HG02973 (cell line): Measurements from ENCODE around the gene POPDC2.

Experiments
- ATAC-seq: cut with Tn5 transposase; IDR thresholded peaks from one replicate; pipeline ENCODE4 v1.9.1; 2021; ENCODE audit warnings: moderate library complexity; ENCODE audit not compliant: unreplicated experiment

The POPDC2 gene

DNA sequence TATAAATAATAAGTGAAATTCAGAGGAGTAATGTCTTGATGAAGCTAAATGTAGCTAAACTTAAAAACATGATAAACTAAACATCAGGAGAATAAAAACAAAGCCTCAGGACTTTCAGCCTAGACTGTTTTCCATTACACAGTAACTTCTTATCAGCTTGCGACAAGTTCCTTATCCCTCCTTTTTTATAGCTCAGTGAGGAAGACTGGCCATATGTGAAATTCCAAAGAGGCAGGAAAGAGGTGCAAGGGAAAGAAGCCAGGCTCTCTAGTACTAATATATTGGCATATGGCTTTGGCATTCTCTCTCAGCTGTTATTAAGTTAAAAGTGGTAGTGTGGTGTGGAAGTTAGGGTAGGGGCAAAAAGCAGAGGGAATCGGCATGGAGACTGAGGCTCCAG, 12.4 kb upstream of the POPDC2 start:
- no peak for ATAC-seq

DNA sequence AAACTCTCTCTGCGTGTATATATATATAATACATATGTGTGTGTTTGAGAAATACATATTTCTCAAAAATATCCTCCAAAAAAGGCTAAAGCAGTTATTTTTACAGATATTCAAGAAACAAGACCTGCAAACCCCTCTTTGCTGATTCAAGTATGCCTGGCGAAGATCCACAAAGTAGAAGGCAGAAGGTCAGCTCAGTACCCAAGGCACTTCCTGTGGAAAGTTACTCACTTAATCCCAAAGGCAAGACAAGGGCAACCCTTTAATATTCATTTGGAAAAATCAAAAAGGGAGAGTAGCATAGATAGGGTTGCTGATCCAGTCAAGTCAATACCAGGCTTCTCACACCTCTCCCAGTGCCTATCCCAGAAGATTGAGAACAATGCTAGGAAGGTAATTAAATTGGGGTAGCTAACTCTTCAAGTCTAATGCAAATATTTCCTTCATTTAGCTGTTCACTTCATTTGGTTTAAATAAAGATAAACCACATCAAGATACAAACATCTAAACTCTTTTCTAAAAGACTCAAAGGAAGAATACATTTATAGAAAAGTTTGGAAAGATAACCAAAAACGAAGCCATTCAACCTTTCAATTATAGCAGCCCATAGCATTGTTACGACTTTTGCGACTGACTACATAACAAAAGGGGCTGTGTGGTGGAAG, 9.6 kb upstream of the POPDC2 start:
- ATAC-seq, result no peak

DNA sequence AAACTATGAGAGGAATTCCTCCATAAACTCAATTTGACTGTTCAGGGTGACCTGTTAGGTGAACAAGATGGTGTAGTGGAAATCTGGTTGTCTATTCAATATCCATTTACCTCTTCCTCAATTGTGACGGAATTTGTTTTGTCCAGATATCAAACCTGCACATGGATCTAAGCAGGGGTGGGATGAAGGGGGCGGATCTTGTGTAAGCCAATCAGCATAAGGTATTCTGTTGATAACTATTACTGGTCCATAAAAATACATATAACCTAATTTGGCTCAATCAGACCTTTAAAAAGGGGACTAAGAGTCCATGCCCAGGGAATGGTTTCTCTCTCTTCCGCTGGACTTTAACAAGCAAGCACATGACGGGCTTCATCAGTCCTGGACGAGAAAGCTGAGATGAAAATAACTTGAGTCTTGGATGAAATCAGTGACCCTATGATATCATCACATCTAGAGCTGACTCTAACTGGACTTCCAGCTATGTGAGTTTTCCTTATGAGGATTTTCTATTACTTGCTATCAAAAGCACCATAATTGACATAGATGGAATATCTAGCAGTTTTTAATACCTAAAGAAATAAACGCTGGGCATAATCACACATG, 5.7 kb upstream of the POPDC2 start:
- ATAC-seq, result no peak

DNA sequence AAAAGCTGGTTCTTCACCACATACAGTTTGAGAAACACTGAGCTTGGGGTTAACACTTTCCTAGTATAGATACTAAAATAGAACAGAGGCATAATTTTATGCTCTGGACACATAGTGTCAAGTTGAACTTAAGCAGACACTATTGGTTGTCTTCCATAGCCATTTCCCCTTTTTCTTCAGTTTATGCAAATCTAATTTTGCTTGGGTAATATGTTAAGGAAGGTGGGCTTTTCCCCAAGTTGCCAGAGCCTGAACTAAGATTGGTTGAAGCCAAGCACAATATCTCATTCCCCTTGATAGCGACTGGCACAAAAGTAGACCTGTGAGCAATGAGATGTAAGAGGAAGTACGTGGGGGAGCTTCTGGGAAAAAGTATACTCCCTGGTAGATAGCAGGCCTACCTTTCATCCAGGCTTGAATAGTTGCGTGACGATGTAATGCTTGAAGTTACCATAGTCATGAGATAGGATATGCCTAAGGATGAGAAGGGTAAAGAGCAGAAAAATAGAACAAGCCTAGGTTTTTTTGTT, 4.5 kb upstream of the POPDC2 start:
- ATAC-seq, result no peak

DNA sequence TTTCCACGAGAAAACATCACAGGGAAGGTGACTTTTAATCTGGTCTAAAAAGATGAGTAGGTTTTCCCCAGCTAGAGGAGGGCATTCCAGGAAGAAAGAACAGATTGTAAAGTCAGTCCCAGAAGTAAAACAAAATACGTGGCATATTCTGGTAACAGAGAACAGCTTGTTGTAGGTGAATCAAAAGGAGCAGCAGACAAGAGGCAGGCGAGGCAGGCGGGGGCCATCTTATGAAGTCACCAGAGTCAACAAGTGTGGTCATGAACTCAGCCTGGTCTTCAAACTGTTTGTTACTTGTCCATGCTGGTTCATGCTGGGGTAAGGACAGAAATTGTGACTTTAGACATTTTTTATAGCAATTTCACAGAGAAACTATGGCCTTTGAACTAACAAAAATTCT, 4.0 kb upstream of the POPDC2 start:
- no peak for ATAC-seq

DNA sequence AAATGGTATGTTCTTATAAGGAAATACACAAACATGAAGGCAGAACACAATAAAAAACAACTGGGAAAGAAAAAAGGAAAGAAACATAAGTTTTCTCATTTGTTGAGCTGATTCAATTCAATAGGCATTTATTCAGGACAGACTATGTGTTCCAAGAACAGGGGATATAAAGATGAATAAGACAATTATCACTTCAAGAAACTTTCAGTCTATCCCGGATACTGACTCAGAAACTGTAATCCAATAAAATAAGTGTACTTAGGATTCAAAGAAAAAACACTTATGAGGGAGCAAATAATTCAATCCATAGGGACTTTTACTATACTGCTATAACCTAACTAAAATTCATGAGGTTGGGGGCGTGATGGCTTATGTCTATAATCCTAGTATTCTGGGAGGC, 3.5 kb upstream of the POPDC2 start:
- no peak for ATAC-seq

DNA sequence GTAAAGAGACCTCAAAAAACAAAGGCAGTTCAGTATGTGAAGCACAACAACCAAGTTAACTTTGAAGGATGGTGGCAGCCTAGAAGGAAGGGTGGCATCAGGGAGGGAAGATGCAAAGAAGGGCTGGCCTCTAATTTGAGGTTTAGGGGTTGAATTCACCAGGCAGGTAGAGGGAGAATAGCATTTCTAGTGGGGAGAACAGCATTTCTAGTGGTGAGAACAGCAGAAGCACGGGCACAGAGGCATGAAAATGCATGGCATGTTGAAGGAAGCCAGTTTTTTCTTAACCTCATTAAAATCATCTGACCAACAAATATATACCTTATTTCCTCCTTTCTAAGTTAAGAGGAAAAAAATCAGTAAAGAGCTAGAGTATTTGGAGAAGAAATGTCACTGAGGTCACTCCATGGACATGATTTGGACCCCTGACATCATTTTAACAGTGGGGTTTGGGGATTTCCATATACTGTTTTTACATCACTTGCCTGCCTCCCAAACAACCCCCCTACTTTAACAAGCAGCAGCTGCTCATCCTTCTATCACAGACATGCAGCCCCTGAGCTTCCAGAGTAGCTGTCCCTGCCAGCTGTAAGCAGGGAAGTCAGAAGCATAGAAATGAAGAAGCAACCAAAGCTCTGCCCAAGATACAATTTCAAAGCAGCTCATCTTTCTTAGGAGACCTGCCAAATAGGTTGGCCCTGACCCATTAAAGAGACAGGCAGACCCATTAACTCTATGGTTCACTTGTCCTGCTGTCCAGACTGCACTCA, 2.4 kb upstream of the POPDC2 start:
- no peak for ATAC-seq

DNA sequence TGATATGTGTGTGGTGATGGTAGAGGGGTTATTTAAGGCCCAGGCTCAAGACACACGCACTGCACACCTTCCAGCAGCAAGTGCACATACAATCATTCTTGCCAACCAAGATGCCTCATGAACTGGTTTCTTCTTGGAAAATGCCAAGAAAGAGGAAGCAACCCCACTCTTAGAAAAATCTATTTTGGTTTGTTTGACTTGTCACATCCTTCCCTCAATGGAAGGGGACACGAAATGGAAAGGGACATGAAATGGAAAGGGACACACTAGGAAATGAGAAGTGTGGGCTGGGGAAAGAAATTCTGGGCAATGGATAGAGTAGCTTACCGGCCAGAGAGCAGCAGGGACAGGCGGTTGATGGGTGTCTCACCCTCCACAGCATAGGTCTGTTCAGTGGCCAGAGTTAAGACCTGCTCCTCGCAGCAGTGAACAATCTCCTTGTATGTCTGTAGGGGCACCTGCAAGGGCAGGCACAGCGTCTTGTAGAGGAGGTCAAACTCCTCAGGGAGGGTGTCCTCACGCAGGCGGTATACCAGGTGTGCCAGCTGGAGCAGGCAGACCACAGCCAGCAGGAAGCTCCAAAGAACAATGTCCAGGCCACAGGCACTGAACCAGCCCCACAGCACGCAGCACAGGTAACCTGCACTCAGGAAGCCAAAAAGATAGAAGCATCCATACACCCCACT, 640 bp downstream of the POPDC2 start:
- no peak for ATAC-seq

DNA sequence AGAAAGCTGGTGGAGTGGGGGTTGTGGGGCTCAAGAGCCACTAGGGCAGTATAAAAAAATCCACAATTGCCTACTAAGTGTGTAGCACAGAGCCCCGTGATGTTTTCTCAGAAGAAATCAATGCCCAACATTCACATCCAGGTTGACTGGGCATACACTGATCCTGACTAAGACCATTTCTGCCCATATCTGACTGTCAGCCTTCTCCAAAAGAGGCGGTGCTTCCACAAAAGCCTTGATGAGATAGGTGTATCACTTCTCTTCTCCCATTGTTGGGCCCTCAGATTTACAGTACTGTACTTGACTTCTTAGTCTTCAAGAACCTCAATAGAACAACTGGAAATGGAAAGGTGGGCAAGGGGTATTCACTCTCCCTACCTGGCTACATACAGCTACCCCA, 1.4 kb downstream of the POPDC2 start:
- ATAC-seq, result no peak

DNA sequence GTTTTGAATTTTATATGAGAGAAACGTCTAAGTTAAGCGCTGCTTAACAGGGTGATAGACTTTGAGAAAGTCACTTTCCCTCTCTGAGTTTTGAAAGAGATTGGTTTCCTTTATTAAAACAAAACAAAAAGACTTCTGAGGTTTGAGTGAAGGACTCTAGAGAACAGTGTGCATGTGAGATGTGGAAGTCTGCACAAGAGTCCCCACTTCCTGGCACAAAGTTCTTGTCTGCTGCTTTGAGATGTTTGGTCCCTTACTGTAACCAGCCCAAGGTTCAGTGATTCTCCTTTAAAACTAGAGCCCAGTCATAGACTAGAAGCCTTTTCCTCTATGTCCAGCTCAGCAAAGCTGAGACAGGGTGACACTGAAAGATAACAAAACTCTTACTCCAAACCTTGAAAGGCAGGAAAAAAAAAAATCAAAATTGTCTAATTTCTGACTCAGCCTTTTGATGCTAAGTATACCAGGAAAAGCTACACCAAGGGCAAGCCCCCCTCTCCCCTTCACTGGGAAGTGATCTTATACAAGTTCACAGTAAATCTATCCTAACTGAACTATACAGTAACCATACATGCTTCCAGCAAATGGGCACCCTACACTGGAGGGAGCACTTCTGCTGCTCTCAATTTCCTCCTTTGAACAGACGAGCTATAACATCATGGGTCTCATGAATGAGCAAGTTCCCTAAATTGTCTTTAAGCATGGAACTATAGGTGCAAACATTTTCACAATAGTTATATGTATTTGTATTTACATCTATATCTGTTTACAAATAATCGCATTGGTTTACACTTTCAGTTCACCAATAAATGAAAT, 2.3 kb downstream of the POPDC2 start:
- ATAC-seq, result no peak

DNA sequence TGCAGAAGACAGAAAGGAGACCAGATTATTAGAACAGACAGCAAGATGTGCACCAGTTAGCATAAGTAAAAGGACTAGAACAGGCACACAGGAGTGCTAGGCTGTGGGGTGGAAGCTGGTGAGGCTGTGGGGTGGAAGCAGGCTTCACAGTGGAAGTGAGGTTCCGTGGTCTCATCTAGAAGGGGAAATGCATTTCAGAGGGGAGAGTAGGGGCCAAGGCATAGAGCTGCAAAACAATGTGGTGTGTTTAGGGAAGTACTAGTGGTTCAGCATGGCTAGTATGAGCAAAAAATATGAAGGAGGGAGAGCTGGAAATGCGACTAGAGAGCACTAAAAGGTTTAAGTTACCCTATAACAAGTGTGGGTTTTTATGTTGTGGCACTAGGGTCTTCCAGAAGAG, 6.5 kb downstream of the POPDC2 start:
- no peak for ATAC-seq

DNA sequence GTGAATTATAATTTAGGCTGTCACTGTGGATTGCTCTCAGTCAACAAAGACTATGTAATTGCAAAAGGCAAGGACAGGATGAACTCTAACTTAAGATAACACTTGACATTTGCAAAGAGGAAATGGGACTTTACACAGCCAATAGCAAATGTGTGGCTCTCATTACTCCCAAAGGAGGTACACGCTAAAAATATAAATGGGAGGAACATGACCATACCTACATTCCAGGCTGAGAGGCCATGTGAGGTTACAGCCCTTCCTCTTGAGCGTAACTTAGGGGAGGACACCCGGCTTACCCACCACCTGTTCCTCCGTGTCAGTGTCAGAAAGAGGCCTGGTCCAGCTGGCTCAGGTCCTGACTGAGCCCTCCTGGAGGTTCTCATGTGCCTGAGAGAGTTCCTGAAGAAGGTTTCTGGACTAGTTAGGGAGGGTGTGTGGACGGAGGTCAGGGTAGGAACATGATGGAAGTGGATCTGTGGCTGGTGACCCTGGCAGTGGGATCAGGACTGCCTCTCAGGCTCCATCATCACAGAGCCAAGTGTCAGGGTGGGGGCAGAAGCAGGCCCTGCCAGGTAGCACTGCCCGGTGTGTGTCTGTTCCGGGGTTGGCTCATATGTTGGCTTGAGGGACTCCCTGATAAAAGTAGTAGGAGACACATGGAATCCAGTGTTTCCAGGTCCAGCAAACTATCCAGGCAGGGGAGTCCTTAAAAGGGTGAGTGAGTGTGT, 7.9 kb downstream of the POPDC2 start:
- no peak for ATAC-seq

DNA sequence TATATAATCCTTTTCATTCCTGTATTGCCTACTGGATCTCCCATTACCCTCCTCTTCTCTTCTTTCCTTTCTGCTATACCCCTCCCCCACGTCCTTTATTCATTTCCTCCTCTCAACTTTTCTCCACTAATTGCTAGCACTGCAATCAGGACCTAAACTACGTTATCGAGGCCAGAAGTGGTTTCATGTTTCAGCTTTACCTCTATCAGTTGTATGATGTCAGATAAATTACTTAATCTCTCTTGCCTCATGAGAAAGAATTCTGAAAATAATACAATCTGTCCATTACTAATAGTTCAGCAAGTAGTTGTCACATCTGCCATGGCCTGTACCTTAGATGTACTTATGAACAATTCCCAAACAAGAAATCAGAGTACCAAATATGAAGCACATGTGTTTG, 10.6 kb downstream of the POPDC2 start:
- no peak for ATAC-seq

DNA sequence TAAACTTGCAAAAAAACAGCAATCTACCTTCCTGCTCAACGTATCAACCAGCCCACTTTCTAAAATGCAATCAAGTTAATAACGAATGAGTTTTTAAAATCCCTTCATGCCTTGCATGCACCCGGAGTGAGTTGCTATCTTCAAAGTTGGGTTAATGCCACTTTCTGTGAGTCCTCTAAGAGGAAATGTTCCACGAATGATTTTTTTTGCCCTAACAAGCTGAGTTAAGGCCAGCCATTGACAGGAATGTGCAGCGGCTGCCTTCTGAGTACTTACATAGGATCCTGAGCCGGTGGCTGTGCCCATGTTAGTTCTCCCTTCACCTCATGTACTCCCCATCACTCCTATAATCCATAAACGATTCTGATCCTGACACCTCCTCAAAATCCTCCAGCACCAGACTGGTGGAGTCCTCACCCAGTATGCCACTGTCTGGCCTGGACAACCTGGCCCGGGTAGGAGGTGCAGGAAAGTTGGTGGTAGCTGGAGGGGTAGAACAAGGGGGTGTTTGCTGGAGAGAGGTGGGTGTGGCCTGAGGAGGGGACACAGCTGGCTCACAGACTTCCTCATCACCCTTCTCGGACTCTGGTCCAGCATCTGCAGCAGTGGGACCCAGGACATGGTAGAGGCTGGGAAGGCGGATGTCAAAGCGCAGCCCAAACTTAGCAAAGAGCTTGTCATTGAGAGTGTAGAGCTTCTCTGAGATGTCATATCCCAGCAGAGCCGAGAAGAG, 12.4 kb downstream of the POPDC2 start:
- no peak for ATAC-seq

DNA sequence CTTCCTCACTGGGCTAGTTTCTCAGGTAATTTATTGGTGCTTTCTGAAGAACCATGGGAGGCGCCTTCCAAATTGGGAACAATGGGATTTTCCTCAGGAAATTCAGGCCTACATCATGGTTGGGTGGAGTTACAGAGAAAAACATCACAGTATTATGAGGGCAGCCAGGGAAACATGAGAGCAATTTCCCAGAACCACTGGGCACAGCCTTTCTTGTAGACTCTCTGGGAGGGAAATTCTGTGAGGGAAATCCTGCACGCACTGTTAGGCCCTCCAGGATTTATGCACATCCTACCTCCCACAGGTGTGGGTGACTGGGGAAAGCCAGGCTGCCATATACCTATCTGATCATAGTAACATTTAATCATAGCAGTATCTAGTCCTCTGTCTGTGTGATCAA, 13.2 kb downstream of the POPDC2 start:
- ATAC-seq, result no peak

DNA sequence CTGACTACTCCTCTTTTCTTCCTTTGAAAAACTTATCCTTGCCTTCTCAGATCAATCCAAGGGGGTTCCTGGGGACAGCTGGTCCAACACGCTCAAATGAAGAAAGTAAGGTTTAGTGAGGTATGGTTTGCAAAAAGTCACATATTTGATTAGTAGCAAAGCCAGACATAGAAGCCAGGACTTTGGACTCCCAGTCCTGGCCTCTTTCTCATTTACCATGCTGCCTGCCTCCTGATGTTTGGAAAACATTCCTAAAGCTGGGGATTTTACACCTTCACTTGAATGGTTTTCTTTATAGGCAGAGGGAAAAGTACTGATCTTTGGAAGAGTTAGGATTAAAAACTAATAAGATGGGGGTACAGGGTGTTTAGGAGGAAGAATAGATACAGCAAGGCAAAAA, 14.6 kb downstream of the POPDC2 start:
- no peak for ATAC-seq

DNA sequence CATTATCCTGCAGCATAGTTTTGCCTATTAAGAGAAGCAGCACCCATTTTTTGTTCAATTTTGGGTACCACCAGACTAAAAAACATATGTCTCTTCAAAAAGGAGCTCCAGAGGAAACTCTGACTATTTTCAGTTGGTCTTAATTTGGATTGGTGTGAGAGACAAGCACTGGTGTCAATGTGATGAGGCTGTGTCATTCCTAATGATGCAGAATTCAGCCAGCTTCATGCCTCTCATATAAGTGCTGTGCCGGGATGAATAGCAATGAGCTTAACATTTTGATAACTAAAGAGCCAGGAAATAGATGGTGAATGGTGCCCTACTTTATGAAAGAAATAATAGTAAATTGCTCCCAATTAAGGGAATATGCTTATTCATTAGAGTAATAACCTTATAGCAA, 15.9 kb downstream of the POPDC2 start:
- no peak for ATAC-seq

DNA sequence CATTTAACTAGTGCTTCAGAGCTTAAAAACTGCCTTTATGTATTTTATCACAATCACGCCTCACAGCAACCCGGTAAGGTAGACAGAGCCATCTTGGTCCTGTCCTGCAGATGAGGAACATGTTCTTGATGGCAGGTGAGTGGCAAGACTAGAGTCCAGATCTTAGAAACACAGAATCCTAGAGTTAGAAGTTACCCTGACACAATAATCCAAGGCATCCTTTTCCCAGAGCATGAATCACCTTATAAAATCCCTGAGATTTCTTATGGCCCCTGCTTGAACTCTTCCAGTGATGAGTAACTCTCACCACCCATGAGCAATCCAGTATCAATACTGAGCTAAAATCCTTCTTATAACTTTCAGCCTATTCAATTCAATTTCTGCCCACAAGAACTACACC, 16.9 kb downstream of the POPDC2 start:
- ATAC-seq, result no peak

DNA sequence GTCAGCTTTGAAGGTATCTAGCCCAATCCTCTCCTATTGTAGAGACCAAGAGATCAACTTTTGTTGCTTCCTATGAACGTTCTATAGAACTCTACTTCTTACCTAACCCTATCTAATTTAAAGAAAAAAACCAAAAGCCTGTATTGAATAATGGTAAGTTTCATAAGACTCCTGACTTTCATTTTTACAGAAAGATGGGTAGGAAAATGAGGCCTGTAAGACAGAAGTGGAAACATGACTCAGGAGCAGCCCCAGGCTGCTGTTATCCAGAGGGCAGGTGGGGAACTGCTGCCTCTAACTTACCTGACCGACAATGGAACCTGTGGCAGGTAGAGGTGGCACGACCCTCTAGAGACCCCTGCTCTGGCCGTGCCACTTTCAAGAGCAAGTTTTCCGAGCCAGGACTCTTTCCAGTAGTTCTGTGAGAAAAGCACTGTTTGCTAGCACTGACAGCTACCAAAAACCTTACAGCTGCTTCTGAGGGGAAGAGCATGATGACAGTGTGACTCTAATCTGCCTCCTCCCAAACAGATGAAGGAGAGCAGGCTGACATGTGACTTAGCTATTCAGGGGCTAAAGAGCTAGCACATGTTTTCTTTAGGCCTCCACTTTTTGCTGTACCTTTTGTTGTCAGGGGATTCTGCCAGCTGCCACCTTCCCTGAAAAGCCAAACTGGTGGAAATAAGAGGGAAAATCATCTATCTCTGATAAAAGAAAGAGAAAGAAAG, 17.5 kb downstream of the POPDC2 start:
- ATAC-seq, result no peak
